ENCODE measurements around the gene IPO9. TPM values are rescaled to one million over a fixed set of nuclear protein-coding genes. Genes with fewer than 3 reads are reported as not detected.
A peak's percentile ranks its signal among the peaks of the same experiment; 100 is the strongest.

The IPO9 gene
- polyA plus RNA-seq, 1 experiment = 49.5 TPM

DNA sequence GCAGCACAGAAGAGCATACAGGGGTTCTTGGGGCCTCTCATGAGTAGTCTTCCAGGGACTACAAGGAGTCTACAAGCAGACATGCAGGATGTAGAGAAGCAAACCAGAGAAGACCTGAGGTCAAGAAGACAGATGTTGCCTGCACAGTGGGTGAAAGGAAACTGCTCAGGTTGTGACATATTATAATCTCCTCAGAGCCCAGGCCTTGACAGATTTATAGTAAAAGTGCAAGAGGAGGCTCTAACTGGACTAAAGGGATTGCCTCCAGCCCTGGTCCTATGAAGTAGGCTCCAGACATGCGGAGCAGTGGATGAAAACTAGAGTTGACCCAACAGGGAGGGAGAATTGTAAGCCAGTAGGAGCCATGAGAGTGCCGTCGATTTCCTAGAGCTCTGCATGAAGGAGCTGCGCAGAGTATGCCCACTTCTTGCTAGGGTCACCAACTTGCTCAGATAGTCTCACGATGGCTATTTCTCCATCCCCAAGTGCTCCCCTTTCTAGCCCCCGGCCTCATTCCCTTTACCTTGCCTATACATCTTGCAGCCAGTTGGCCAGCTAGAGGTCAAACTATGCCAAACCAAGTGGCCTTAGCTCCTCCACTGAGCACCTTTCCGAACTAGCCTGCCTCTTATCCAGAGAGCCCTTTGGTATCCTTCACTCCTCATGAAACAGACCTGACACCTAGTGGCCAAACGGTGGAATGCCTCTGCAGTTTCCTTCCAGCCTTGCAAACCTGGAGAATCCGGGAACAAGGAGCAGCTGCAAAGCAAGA, 36.2 kb upstream of the IPO9 start:
- H3K4me3 ChIP-seq (ENCODE audit: low read depth, low read length) = no peak overlapping the region
- DNase-seq (ENCODE audit: low read depth) = peak; percentile 29
- ChIA-PET CTCF (interaction anchor here (0.6 to 18.3 kb wide), 51 partner anchors 9 to 311 kb away, joined by 3 to 495 read pairs (median 5); no protein-coding TSS in a partner anchor), POLR2A (interaction anchor here (0.7 kb wide), 1 partner anchor 150 kb away, joined by 12 read pairs; no protein-coding TSS in a partner anchor)
- H3K27me3 ChIP-seq (ENCODE audit: control insufficient read depth, insufficient read depth, low read length) = no peaks in the 10 kb centered on the region
- TF ChIP-seq, protein P1, sequence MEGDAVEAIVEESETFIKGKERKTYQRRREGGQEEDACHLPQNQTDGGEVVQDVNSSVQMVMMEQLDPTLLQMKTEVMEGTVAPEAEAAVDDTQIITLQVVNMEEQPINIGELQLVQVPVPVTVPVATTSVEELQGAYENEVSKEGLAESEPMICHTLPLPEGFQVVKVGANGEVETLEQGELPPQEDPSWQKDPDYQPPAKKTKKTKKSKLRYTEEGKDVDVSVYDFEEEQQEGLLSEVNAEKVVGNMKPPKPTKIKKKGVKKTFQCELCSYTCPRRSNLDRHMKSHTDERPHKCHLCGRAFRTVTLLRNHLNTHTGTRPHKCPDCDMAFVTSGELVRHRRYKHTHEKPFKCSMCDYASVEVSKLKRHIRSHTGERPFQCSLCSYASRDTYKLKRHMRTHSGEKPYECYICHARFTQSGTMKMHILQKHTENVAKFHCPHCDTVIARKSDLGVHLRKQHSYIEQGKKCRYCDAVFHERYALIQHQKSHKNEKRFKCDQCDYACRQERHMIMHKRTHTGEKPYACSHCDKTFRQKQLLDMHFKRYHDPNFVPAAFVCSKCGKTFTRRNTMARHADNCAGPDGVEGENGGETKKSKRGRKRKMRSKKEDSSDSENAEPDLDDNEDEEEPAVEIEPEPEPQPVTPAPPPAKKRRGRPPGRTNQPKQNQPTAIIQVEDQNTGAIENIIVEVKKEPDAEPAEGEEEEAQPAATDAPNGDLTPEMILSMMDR (IDR thresholded peaks at IDR 0.05; ENCODE audit: insufficient read depth, low read depth, low read length) = peak; percentile 97
- H3K36me3 ChIP-seq (ENCODE audit: control insufficient read depth, insufficient read depth, low read length) = peaks cover 27% of the 10 kb centered on the region

- CTCF ChIA-PET = interaction anchor here (0.6 to 18.3 kb wide), 50 partner anchors 10 to 312 kb away, joined by 3 to 495 read pairs (median 6); no protein-coding TSS in a partner anchor
- DNase-seq (ENCODE audit: low read depth) = no peak
- TF ChIP-seq, protein P1 (IDR thresholded peaks at IDR 0.05; ENCODE audit: insufficient read depth, low read depth, low read length) = no peak
- POLR2A ChIA-PET = interaction anchor here (0.7 kb wide), 1 partner anchor 151 kb away, joined by 12 read pairs; no protein-coding TSS in a partner anchor
- Histone ChIP-seq H3K27me3 (ENCODE audit: control insufficient read depth, insufficient read depth, low read length) (no peaks in the 10 kb centered on the region), H3K4me3 (ENCODE audit: low read depth, low read length) (no peak overlapping the region), H3K36me3 (ENCODE audit: control insufficient read depth, insufficient read depth, low read length) (peaks cover 25% of the 10 kb centered on the region)
Measured at GRCh38 chr1:201793306-201793925, 35.5 kb upstream of the IPO9 start.

DNA sequence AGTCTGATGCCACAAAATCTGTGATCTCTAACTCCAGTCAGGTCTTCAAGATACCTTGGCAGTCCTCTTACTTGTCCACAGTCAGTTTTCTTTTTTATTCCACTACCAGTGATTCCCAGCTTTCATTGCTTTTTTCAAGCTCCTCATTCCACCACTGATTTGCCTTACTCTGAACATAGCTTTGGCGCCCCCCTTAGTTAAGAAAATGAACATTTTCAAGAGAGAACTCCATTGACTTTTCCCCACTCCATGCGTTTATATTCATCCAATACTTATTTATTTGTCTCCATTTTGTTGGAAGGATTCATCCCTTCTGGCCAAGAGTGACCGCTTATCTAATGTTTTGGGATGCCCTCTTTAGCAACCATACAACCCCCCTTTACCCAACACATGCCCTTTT, 33.9 kb upstream of the IPO9 start:
- TF ChIP-seq, protein P1 (IDR thresholded peaks at IDR 0.05; ENCODE audit: insufficient read depth, low read depth, low read length) = peak; percentile 43
- no peaks in the 10 kb centered on the region for H3K27me3 ChIP-seq (ENCODE audit: control insufficient read depth, insufficient read depth, low read length)
- H3K36me3 ChIP-seq (ENCODE audit: control insufficient read depth, insufficient read depth, low read length) = peaks cover 19% of the 10 kb centered on the region
- H3K4me3 ChIP-seq (ENCODE audit: low read depth, low read length) = no peak overlapping the region
- ChIA-PET POLR2A (no interaction called here), CTCF (interaction anchor here (0.7 to 18.3 kb wide), 18 partner anchors 10 to 273 kb away, joined by 3 to 495 read pairs (median 6); no protein-coding TSS in a partner anchor)
- DNase-seq (ENCODE audit: low read depth) = no peak

DNA sequence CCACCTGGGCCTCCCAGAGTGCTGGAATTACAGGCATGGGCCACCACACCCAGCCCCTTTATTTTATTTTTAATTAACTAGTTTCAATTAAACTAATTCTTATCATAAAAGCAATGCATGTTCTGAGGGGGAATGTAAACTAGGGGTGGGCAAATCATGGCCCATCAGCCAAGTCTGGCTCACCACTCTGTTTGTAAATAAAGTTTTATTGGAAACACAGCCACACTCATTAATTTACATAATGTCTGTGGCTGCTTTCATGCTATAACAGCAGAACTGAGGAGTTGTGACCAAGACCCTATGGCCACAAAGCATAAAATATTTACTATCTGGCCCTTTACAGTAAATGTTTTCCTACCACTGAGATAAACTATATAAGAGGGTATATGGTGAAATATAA, 28.7 kb upstream of the IPO9 start:
- ChIA-PET POLR2A (no interaction called here), CTCF (interaction anchor here (1.0 to 1.1 kb wide), 2 partner anchors 91 to 270 kb away, joined by 3 to 4 read pairs; no protein-coding TSS in a partner anchor)
- no peak overlapping the region for H3K4me3 ChIP-seq (ENCODE audit: low read depth, low read length)
- H3K27me3 ChIP-seq (ENCODE audit: control insufficient read depth, insufficient read depth, low read length) = no peaks in the 10 kb centered on the region
- TF ChIP-seq, protein P1 (IDR thresholded peaks at IDR 0.05; ENCODE audit: insufficient read depth, low read depth, low read length) = no peak
- DNase-seq (ENCODE audit: low read depth) = no peak
- peaks cover 17% of the 10 kb centered on the region for H3K36me3 ChIP-seq (ENCODE audit: control insufficient read depth, insufficient read depth, low read length)

GRCh38 chr1:201806801-201807200, 22.2 kb upstream of the IPO9 start:
- no peak overlapping the region for H3K4me3 ChIP-seq (ENCODE audit: low read depth, low read length)
- POLR2A ChIA-PET = no interaction called here
- no peak for DNase-seq (ENCODE audit: low read depth)
- CTCF ChIA-PET = interaction anchor here (0.7 to 2.0 kb wide), 9 partner anchors 11 to 276 kb away, joined by 3 to 8 read pairs (median 5); no protein-coding TSS in a partner anchor
- H3K27me3 ChIP-seq (ENCODE audit: control insufficient read depth, insufficient read depth, low read length) = no peaks in the 10 kb centered on the region
- TF ChIP-seq, protein P1 (IDR thresholded peaks at IDR 0.05; ENCODE audit: insufficient read depth, low read depth, low read length) = no peak
- peaks cover 54% of the 10 kb centered on the region for H3K36me3 ChIP-seq (ENCODE audit: control insufficient read depth, insufficient read depth, low read length)

Data from BJ (cell line).